IPS-15b (cell line): ENCODE measurements around the gene SNAP23.
"Not testable (repeated sequence)": the region's sequence is repeated elsewhere in the genome, so short reads cannot be mapped to it uniquely, and the experiment has no call there.

Source experiments
- H3K27me3 ChIP-seq: one replicate; pipeline ENCODE4 v1.6.1; 2013; ENCODE audit warnings: low read length; ENCODE audit not compliant: control insufficient read depth, insufficient read depth
- H3K36me3 ChIP-seq: one replicate; pipeline ENCODE4 v1.6.1; 2013; ENCODE audit warnings: low read length; ENCODE audit not compliant: control insufficient read depth, insufficient read depth
- H3K4me1 ChIP-seq: one replicate; pipeline ENCODE4 v1.6.1; 2013; ENCODE audit warnings: mild to moderate bottlenecking, low read length; ENCODE audit not compliant: control insufficient read depth, insufficient read depth
- H3K4me3 ChIP-seq: one replicate; pipeline ENCODE4 v1.5.1; 2013; ENCODE audit warnings: low read depth, low read length
- H3K9ac ChIP-seq: one replicate; pipeline ENCODE4 v1.6.1; 2013; ENCODE audit warnings: low read depth, mild to moderate bottlenecking, low read length
- H3K9me3 ChIP-seq: one replicate; pipeline ENCODE4 v1.6.1; 2013; ENCODE audit warnings: mild to moderate bottlenecking, low read length; ENCODE audit not compliant: control insufficient read depth, insufficient read depth

Gene SNAP23

DNA sequence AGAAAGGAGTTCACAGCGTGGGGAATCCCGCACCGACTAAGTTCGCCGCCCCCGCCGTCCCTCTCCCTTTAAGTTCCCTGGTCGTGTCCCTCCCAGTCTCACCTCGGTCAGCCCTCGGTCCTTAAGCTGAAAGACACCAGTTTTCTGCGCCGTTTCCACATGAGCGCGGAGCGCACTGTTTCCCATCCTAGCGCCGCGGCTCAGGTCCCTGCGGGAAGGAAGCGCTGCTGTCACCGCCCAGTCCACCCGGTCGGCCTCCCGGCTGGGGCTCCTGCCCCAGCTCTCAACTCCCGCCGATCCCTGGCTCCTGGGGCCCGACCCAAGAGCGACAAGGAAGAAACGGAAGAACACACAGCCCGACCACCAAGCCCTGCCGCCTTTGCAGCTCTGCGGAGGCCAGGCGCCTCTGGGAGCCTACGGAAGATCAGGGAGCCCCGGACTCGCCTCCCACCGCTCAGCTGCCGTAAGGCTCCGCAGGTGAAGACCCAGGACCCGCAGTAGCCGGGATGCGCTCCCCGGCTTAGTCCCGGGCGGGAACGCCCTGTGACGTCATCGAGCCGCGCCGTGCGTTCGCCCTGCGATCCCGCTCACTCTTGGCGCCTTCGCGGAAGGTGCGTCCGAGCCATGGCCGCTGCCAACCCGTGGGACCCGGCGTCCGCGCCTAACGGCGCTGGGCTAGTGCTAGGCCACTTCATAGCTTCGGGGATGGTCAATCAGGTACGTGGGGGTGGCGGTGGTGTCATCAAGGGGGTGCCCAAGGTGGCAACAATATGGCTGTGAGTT, 53.0 kb downstream of the SNAP23 start, which contains the start of the genes HAUS2 and LRRC57:
HAUS2 (plus strand) TSS at position 590 of the 783 bp plus-strand sequence; CDS start at position 625, 35 bp downstream.
LRRC57 (minus strand) TSS at position 545 of the 783 bp plus-strand sequence; CDS start at position 186, 359 bp downstream.
- Histone ChIP-seq H3K27me3 (no peaks in the 10 kb centered on the region), H3K4me3 (peak within 1 kb of the TSS; percentile 100), H3K9me3 (no peaks in the 10 kb centered on the region), H3K36me3 (no peaks in the 10 kb centered on the region), H3K9ac (peak within 1 kb of the TSS; percentile 98), H3K4me1 (no peaks in the 10 kb centered on the region)

DNA sequence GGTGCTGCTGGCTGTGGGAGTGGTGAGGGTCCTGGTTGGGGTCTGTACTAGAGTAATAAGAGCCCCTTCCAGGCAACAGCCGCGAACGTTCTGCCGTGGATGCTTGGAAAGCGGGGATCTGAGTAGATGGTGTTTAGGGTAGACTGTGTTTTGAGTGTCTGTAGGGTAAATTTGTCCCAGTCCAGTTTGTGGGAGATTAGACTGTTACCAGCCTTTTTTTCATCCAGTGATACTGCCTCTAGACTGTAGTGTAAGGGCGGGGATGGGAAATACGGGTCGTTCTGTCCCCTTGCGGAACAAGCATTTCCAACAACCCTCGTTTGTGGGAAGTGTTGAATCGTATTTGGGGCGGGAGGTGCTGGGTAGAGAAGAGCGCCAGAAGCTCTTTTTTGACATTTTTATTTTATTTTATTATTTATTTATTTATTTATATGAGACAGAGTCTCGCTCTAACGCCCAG, 53.6 kb downstream of the SNAP23 start:
- H3K4me3 ChIP-seq: peak overlapping the region; percentile 100
- H3K27me3 ChIP-seq: no peaks in the 10 kb centered on the region
- H3K9me3 ChIP-seq: no peaks in the 10 kb centered on the region
- H3K4me1 ChIP-seq: no peaks in the 10 kb centered on the region
- peak overlapping the region; percentile 98 for H3K9ac ChIP-seq
- no peaks in the 10 kb centered on the region for H3K36me3 ChIP-seq

DNA sequence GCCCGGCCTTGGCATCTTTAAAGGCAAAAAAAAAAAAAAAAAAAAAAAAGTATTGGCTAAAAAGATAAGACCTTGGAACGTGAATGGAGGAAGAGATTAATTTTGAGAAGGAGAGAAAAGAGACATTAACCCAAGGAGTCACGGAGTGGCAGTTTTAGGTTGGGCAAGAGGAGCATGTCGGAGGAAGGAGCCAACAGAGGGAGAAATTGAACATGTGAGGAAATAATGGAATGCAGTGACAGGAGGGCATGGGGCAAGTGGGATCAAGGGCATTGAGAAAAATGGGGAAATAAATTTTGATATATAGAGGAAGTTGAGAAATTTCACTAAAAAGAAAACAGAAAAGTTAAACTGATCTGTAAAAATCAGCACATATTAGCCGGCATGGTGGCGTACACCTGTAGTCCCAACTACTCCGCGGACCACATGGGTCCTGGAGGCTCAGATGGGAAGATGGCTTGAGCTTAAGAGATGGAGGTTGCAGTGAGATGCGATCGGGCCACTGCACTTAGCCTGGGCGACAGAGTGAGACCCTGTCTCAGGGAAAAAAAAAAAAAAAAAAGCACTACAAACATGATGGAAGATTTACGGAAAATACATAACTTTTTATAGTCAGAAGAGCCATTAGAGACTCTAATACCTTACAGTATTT, 54.4 kb downstream of the SNAP23 start:
- Histone ChIP-seq H3K4me1 (no peaks in the 10 kb centered on the region), H3K4me3 (peak overlapping the region; percentile 100), H3K9me3 (no peaks in the 10 kb centered on the region), H3K27me3 (no peaks in the 10 kb centered on the region), H3K36me3 (no peaks in the 10 kb centered on the region), H3K9ac (no peak overlapping the region)

DNA sequence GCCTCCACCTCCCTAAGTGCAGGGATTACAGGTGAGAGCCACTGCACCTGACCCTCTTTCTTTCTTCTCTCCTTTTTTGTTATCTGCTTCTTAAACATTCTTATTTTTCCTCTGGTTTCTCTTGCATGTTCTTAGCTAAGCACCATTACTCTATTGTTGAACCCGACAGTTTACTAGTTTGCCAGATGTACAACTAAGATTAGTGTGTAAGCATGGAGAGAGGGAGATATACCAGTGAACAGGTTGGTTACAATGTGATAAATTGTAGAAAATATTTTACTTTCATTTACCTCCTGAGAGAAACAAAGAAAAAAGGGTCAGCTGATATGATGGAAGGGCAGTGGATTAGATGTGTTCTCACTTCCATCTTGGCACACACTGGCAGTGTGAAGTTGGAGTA, 58.1 kb downstream of the SNAP23 start:
- peaks cover under 1% of the 10 kb centered on the region for H3K36me3 ChIP-seq

DNA sequence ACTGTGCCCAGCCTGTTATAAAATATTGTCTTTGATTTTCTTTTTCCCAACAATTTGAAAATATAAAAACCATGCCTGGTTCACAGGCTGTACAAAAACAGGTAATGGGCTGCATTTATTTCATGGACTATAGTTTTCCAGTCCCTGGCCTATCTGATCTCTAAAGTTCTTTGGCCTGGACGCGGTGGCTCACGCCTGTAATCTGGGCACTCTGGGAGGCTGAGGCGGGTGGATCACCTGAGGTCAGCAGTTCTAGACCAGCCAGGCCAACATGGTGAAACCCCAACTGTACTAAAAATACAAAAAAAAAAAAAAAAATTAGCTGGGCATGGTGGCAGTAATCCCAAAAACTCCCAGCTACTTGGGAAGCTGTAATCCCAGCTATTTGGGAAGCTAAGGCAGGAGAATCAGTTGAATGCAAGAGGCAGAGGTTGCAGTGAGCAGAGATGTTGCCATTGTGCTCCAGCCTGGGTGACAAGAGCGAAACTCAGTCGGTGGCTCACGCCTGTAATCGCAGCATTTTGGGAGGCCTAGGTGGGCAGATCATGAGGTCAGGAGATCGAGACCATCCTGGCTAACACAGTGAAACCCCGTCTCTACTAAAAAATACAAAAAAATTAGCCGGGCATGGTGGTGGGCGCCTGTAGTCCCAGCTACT, 61.2 kb downstream of the SNAP23 start:
- H3K27me3 ChIP-seq, H3K9ac ChIP-seq, H3K4me3 ChIP-seq, H3K9me3 ChIP-seq, H3K36me3 ChIP-seq, H3K4me1 ChIP-seq: not testable (repeated sequence)

More for the DNA sequence above, 58.1 kb downstream of the SNAP23 start:
- Histone ChIP-seq H3K9me3 (no peaks in the 10 kb centered on the region), H3K4me3 (no peak overlapping the region), H3K9ac (no peak overlapping the region), H3K27me3 (no peaks in the 10 kb centered on the region), H3K4me1 (no peaks in the 10 kb centered on the region)

DNA sequence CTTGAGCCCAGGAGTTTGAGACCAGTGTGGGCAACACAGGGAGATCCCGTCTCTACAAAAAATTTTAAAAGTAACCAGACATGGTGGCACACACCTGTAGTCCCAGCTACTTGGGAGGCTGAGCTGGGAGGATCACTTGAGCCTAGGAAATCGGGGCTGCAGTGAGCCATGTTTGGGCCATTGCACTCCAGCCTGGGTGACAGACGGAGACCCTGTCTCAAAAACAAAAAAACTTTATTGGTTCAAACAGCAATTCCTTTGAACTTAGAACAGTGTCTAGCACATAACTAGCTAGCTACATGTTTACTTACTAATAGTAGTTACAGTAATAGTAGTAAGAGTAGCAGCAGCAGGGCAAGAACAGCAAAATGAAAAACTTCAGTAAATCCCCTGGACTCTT, 63.3 kb downstream of the SNAP23 start:
- H3K27me3 ChIP-seq: no peaks in the 10 kb centered on the region
- H3K4me1 ChIP-seq: no peaks in the 10 kb centered on the region
- no peak overlapping the region for H3K9ac ChIP-seq
- no peaks in the 10 kb centered on the region for H3K9me3 ChIP-seq
- no peak overlapping the region for H3K4me3 ChIP-seq
- H3K36me3 ChIP-seq: peaks cover 8% of the 10 kb centered on the region

DNA sequence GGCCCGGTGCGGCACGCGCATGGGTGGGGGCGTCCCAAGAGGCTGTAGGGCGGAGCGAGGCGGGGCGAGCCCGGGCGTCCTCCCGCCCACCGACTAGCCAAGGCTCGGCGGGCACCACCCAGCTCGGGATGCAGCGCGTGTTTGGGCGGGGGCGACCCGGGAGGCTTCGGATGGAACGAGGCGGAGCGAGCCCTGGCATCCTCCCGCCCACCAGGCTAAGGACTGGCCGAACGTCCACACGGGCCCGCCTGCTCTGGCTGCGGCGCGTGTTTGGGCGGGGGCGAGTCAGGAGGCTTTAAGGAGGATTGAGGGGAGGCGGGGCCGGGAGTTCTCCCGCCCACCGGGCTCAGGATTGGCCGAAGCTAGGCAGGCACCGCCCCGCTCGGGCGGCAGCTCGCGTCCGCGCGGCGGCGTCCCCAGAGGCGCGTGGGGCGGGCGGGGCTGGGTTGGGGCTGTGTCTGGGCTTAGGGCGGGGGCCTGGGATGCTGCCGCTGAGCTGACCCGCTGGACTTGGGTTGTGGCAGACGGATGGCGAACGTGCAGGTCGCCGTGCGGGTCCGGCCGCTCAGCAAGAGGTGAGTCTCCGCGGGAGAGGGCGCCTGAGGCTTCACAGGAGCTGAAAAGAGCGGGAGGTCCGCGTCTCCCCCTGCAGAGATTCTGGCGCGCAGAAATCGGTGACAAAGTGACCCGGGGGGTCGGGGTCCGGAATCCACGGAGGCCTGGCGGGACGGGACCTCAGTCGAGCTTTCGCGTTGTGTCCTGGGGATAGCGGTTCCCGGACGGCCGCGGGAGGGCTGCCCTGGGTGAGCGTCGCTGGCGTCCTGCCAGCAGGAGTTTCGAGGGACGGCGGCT, 80.0 kb downstream of the SNAP23 start, which contains the start of gene STARD9:
STARD9 (plus strand) TSS at position 419 of the 852 bp plus-strand sequence; CDS start at position 529, 110 bp downstream.
- Histone ChIP-seq H3K4me1 (peaks cover 5% of the 10 kb centered on the region), H3K4me3 (peak within 1 kb of the TSS; percentile 74), H3K9ac (peak within 1 kb of the TSS; percentile 76), H3K9me3 (no peaks in the 10 kb centered on the region), H3K36me3 (no peaks in the 10 kb centered on the region), H3K27me3 (peaks cover 44% of the 10 kb centered on the region)

DNA sequence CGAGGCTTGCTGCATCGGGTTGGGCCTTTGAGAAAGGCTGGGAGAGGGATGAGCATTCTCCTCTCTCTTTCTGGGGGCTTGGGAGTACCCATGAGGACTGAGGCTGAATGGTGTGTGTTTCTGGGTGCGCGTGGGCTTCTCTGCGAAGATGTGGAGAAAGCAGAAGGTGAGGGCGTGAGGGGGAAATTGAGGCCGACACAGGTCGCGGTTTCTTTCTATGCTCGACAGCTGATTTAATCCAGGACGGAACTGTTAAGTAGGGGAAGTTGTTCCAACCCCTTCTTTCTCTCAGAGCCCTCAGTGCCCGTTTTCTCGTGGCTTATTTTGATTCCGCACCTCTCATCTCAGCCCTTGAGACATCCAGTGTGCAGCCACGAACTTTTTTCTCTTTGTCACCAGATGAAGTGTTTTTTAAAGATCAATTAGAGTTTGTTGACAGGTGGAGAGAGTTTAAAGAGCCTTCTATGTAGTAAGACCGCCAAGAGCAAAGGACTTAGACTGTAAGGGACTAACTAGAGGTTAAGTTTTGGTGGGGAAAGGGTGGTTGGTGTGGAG, 80.7 kb downstream of the SNAP23 start:
- Histone ChIP-seq H3K4me3 (peak overlapping the region; percentile 74), H3K4me1 (peaks cover 5% of the 10 kb centered on the region), H3K27me3 (peaks cover 51% of the 10 kb centered on the region), H3K9ac (peak overlapping the region; percentile 76), H3K36me3 (no peaks in the 10 kb centered on the region), H3K9me3 (no peaks in the 10 kb centered on the region)

DNA sequence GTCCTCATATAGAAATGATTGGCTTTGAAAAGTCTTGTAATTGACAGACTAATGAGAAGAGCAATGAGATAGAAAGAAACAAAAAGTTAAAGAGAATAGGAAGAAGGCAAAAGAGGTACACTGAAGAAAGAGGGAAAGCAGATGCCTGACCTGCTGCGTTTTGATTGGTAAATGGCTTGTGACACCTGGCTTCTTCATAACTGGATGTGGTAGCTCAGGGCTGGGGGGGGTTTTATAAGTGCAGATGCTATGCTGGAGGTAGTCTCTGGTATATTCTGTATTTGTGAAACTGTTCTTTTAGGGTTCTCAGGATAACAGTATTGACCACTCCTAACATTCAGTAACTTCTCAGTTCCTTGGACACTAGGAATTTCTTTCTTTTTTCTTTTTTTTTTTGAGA, 81.3 kb downstream of the SNAP23 start:
- Histone ChIP-seq H3K4me1 (peaks cover 5% of the 10 kb centered on the region), H3K4me3 (peak overlapping the region; percentile 74), H3K27me3 (peaks cover 53% of the 10 kb centered on the region), H3K9me3 (no peaks in the 10 kb centered on the region), H3K36me3 (no peaks in the 10 kb centered on the region), H3K9ac (no peak overlapping the region)

DNA sequence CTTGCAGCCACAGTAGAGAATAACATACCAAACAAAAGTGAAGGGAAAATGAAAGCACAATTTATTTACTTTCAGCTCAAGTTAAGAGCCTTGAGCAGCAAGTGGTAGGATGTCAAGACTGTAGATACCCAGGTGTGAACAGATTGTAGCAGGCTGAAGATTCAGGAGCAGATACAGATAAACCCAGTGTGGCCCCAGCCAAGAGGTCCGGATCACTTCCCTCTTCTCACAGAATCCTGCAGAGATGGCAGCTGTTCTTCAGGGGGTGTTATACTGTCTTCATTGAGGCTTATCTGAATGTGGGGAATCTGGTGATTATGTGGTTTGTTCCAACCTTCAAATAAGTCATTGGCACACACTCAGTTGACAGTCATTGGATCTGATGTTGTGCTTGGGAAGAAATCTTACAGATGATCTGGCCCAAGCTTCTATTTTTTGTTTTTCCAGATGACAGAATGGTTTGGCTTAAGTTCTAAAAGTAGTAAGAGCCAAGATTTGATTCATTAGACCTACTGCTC, 82.1 kb downstream of the SNAP23 start:
- Histone ChIP-seq H3K27me3 (peaks cover 60% of the 10 kb centered on the region), H3K4me3 (no peak overlapping the region), H3K4me1 (peaks cover 5% of the 10 kb centered on the region), H3K9ac (no peak overlapping the region), H3K36me3 (no peaks in the 10 kb centered on the region), H3K9me3 (no peaks in the 10 kb centered on the region)
